Eye (tissue), 1 donor: ENCODE measurements around the gene NCOA6.

Experiments used
- DNase-seq: peaks from one replicate; pipeline ENCODE4 v3.0.0-alpha.2; 2015

The NCOA6 gene

GRCh38 chr20:34825530-34826362 is at the start of gene NCOA6:
Gene NCOA6 (minus strand): TSS chr20:34825651. CDS start chr20:34782355, 43,296 bp downstream.
- DNase-seq: peak; percentile 90

GRCh38 chr20:34874094-34874654 is 48.7 kb upstream of the NCOA6 start:
- DNase-seq: peak; percentile 92

- DNase-seq: no peak
Observed at GRCh38 chr20:34873583-34874093, 48.2 kb upstream of the NCOA6 start.

- DNase-seq: peak; percentile 91
Observed at GRCh38 chr20:34872622-34873224, 47.3 kb upstream of the NCOA6 start, which contains the start of gene GGT7. Gene GGT7 (minus strand): TSS chr20:34872856. CDS start chr20:34872815, 41 bp downstream.

- DNase-seq: no peak
Observed at GRCh38 chr20:34871966-34872621, 46.6 kb upstream of the NCOA6 start.

GRCh38 chr20:34871320-34871926 is 46.0 kb upstream of the NCOA6 start:
- DNase-seq: peak; percentile 8

- no peak for DNase-seq
Observed at GRCh38 chr20:34864216-34864615, 38.8 kb upstream of the NCOA6 start.

- DNase-seq: no peak
Observed at GRCh38 chr20:34863421-34863965, 38.0 kb upstream of the NCOA6 start.

- no peak for DNase-seq
Observed at GRCh38 chr20:34862724-34863123, 37.3 kb upstream of the NCOA6 start.

GRCh38 chr20:34861386-34862084 is 36.1 kb upstream of the NCOA6 start:
- peak; percentile 8 for DNase-seq

GRCh38 chr20:34859826-34860545 is 34.5 kb upstream of the NCOA6 start:
- no peak for DNase-seq

- no peak for DNase-seq
Observed at GRCh38 chr20:34859367-34859766, 33.9 kb upstream of the NCOA6 start.

- no peak for DNase-seq
Observed at GRCh38 chr20:34852298-34852697, 26.8 kb upstream of the NCOA6 start.

GRCh38 chr20:34850969-34851368 is 25.5 kb upstream of the NCOA6 start:
- DNase-seq: no peak

GRCh38 chr20:34849778-34850177 is 24.3 kb upstream of the NCOA6 start:
- DNase-seq: no peak

GRCh38 chr20:34848597-34848996 is 23.1 kb upstream of the NCOA6 start:
- no peak for DNase-seq

- no peak for DNase-seq
Observed at GRCh38 chr20:34843421-34843820, 18.0 kb upstream of the NCOA6 start.

- DNase-seq: no peak
Observed at GRCh38 chr20:34842143-34842542, 16.7 kb upstream of the NCOA6 start.

- DNase-seq: peak; percentile 65
Observed at GRCh38 chr20:34834459-34834893, 9.0 kb upstream of the NCOA6 start.

GRCh38 chr20:34831936-34832335 is 6.5 kb upstream of the NCOA6 start:
- no peak for DNase-seq

- DNase-seq: no peak
Observed at GRCh38 chr20:34829191-34829590, 3.7 kb upstream of the NCOA6 start.
